CD4-positive, CD25-positive, alpha-beta regulatory T cell (primary cell): ENCODE results near the gene OR52N2. TPM values are rescaled to one million over a fixed set of nuclear protein-coding genes. Genes with fewer than 3 reads are reported as not detected.

Experiments used
- ATAC-seq, 2 donors: fragments of 150-1000 bp; cut with Tn5 transposase; one replicate each; pipeline ENCODE4 v1.10.0; 2021; ENCODE audit warnings: low read depth in 2 of 2, moderate number of reproducible peaks in 2 of 2, moderate library complexity in 1 of 2
- DNase-seq, 3 donors: peaks; one replicate each; pipeline versions ENCODE4 v3.0.0 to v3.0.0-alpha.2; 2012 to 2022; ENCODE audit warnings: mixed read lengths in 1 of 3
- H3K27ac ChIP-seq: one replicate; pipeline ENCODE4 v1.7.0; 2013; ENCODE audit warnings: mild to moderate bottlenecking, low read length; ENCODE audit not compliant: insufficient read depth, poor library complexity, severe bottlenecking
- H3K27me3 ChIP-seq: one replicate; pipeline ENCODE4 v1.7.0; 2013; ENCODE audit warnings: low read length; ENCODE audit not compliant: control insufficient read depth, insufficient read depth
- H3K36me3 ChIP-seq: one replicate; pipeline ENCODE4 v1.7.0; 2013; ENCODE audit warnings: mild to moderate bottlenecking, low read length, moderate library complexity; ENCODE audit not compliant: control insufficient read depth, insufficient read depth
- H3K4me1 ChIP-seq: 2 replicates; pipeline ENCODE4 v1.7.0; 2013; ENCODE audit warnings: mild to moderate bottlenecking, low read length; ENCODE audit not compliant: insufficient read depth, control insufficient read depth, poor library complexity, severe bottlenecking
- H3K4me3 ChIP-seq: one replicate; pipeline ENCODE4 v1.7.0; 2013; ENCODE audit warnings: low read depth, mild to moderate bottlenecking, low read length, moderate library complexity
- H3K9me3 ChIP-seq, 2 experiments: 1 replicate in 1 of 2; 2 replicates in 1 of 2; pipeline ENCODE4 v1.7.0; 2013; ENCODE audit warnings: low read length in 2 of 2, mild to moderate bottlenecking in 1 of 2, moderate library complexity in 1 of 2; ENCODE audit not compliant: control insufficient read depth in 2 of 2
- H3K27ac Mint-ChIP-seq, 3 donors: one replicate each; pipeline ENCODE4 v1.8.0; 2020 to 2022; ENCODE audit warnings: mild to moderate bottlenecking in 3 of 3, mixed read lengths in 3 of 3, moderate library complexity in 2 of 3
- H3K27me3 Mint-ChIP-seq: one replicate; pipeline ENCODE4 v1.8.0; 2022; ENCODE audit warnings: mild to moderate bottlenecking, mixed read lengths
- H3K36me3 Mint-ChIP-seq: one replicate; pipeline ENCODE4 v1.8.0; 2020; ENCODE audit warnings: mixed read lengths
- H3K4me1 Mint-ChIP-seq, 4 donors: one replicate each; pipeline ENCODE4 v1.8.0; 2020 to 2022; ENCODE audit warnings: mixed read lengths in 4 of 4, mild to moderate bottlenecking in 1 of 4
- H3K4me3 Mint-ChIP-seq, 4 donors: one replicate each; pipeline ENCODE4 v1.8.0; 2020 to 2022; ENCODE audit warnings: mild to moderate bottlenecking in 4 of 4, mixed read lengths in 4 of 4, moderate library complexity in 3 of 4
- H3K9me3 Mint-ChIP-seq, 7 donors: one replicate each; pipeline ENCODE4 v1.8.0; 2020 to 2022; ENCODE audit warnings: mixed read lengths in 7 of 7, mild to moderate bottlenecking in 3 of 7, moderate library complexity in 2 of 7
- polyA plus RNA-seq, 4 donors: library from polyadenylated mRNA; unstranded; fragments of 300-500 nt; fragmentation: Illumina TruSeq; gene quantifications; one replicate each; pipeline ENCODE4 v1.2.3, GENCODE V29; 2021
- total RNA-seq: library from RNA; stranded (reverse); gene quantifications from one replicate; pipeline ENCODE4 v1.2.3, GENCODE V29; 2022

Gene OR52N2
- total and polyA plus RNA-seq, 5 donors from 2014 or later, result not detected

DNA sequence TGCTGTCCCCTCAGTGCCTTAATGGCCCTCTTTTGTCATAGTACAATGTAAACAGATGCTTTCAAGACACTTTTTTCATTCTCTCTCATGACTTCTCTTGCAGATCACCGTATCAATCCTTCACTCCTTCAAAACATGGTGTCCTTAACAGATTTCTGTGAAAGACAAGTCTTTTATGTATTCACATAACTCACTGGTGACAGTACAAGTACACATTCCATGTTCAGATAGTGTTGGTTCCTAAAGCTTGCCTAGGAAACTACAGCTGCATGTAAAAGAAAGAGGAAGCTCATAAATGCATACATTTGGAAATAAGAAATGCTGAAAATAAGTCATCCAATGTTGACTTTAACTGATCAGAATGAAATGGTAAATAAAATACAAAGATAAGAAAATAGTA lies 38.0 kb downstream of the OR52N2 start:
- Histone ChIP-seq H3K4me1 (no peaks in the 10 kb centered on the region), H3K4me3 (no peak overlapping the region), H3K27ac (no peak overlapping the region), H3K27me3 (no peaks in the 10 kb centered on the region), H3K9me3 (no peaks in the 10 kb centered on the region), H3K36me3 (no peaks in the 10 kb centered on the region)
- no peaks in the 10 kb centered on the region for H3K4me1 Mint-ChIP-seq
- ATAC-seq (no peak), DNase-seq (no peak)
- H3K27ac Mint-ChIP-seq, result no peak overlapping the region
- H3K4me3 Mint-ChIP-seq, result no peak overlapping the region
- no peaks in the 10 kb centered on the region for H3K27me3 Mint-ChIP-seq
- H3K9me3 Mint-ChIP-seq, result no peaks in the 10 kb centered on the region
- no peaks in the 10 kb centered on the region for H3K36me3 Mint-ChIP-seq

DNA sequence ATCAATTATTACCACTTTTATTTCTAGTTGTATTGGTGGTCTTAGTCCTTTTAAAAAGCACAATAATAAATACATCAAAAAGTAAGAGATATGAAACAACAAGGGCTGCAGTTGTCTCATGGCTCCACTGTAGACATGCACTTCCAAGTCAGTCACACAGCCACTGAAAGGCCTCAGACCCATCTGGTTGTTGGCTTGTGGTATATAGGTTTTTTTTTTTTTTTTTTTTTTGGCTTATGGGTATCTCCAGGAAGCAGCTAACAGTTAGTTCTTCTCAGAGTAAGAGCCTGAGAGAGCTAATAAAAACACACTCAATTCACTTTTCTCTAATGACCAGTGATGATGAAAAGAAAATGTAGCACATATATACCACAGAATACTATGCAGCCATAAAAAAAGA lies 39.0 kb downstream of the OR52N2 start:
- Histone ChIP-seq H3K36me3 (no peaks in the 10 kb centered on the region), H3K27ac (no peak overlapping the region), H3K27me3 (no peaks in the 10 kb centered on the region), H3K9me3 (no peaks in the 10 kb centered on the region), H3K4me1 (no peaks in the 10 kb centered on the region), H3K4me3 (no peak overlapping the region)
- peaks cover 5% of the 10 kb centered on the region for H3K27me3 Mint-ChIP-seq
- no peak for DNase-seq
- no peaks in the 10 kb centered on the region for H3K36me3 Mint-ChIP-seq
- H3K4me1 Mint-ChIP-seq, result no peaks in the 10 kb centered on the region
- no peak overlapping the region for H3K27ac Mint-ChIP-seq
- H3K4me3 Mint-ChIP-seq, result no peak overlapping the region
- H3K9me3 Mint-ChIP-seq, result no peaks in the 10 kb centered on the region
- ATAC-seq, result no peak

DNA sequence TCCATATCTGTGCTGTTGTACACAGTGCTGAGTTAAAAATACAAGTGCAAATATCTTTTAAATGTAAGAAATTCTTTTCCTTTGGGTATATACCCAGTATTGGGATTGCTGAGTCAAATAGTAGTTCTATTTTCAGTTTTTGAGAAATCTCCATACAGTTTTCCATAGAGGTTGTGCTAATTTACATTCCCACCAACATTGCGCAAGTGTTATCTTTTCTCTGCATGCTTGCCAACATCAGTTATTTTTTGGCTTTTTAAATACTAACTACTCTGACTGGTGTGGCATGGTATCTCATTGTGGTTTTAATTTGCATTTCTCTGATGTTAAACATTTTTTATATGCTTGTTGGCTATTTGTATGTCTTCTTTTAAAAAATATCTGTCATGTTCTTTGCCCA lies 42.3 kb downstream of the OR52N2 start:
- no peak overlapping the region for H3K4me3 Mint-ChIP-seq
- H3K27me3 ChIP-seq, result no peaks in the 10 kb centered on the region
- no peaks in the 10 kb centered on the region for H3K36me3 ChIP-seq
- H3K4me1 ChIP-seq, result no peaks in the 10 kb centered on the region
- H3K9me3 Mint-ChIP-seq, result peaks cover 0 to 6% (median 0%) of the 10 kb centered on the region in 7 donors
- no peak overlapping the region for H3K4me3 ChIP-seq
- H3K36me3 Mint-ChIP-seq, result no peaks in the 10 kb centered on the region
- no peak for ATAC-seq
- H3K4me1 Mint-ChIP-seq, result no peaks in the 10 kb centered on the region
- H3K27me3 Mint-ChIP-seq, result peaks cover 5% of the 10 kb centered on the region
- DNase-seq, result no peak
- H3K27ac Mint-ChIP-seq, result no peak overlapping the region
- H3K9me3 ChIP-seq, result no peaks in the 10 kb centered on the region
- no peak overlapping the region for H3K27ac ChIP-seq

- Mint-ChIP-seq H3K9me3 (peaks cover 0 to 6% (median 1%) of the 10 kb centered on the region in 7 donors), H3K4me1 (no peaks in the 10 kb centered on the region), H3K27ac (peak within 1 kb of the TSS in 1 of 3 donors; percentile 45), H3K36me3 (no peaks in the 10 kb centered on the region), H3K27me3 (peaks cover 1% of the 10 kb centered on the region), H3K4me3 (no peak within 1 kb of the TSS)
- Histone ChIP-seq H3K27ac (no peak within 1 kb of the TSS), H3K9me3 (no peaks in the 10 kb centered on the region), H3K36me3 (no peaks in the 10 kb centered on the region), H3K4me1 (no peaks in the 10 kb centered on the region), H3K27me3 (no peaks in the 10 kb centered on the region), H3K4me3 (no peak within 1 kb of the TSS)
- DNase-seq, result no peak
- ATAC-seq, result no peak
Observed at GRCh38 chr11:5857590-5857989, 48.9 kb downstream of the OR52N2 start, which contains the start of gene OR52E8. Gene OR52E8 (minus strand): TSS chr11:5857690. CDS start chr11:5857690, 0 bp downstream.

GRCh38 chr11:5865826-5866225 lies 57.1 kb downstream of the OR52N2 start:
- no peak overlapping the region for H3K4me3 ChIP-seq
- H3K4me1 ChIP-seq, result no peaks in the 10 kb centered on the region
- Mint-ChIP-seq H3K27ac (no peak overlapping the region), H3K27me3 (peaks cover 5% of the 10 kb centered on the region), H3K4me3 (no peak overlapping the region), H3K9me3 (peaks cover 0 to 5% (median 0%) of the 10 kb centered on the region in 7 donors), H3K36me3 (no peaks in the 10 kb centered on the region), H3K4me1 (no peaks in the 10 kb centered on the region)
- no peaks in the 10 kb centered on the region for H3K27me3 ChIP-seq
- H3K9me3 ChIP-seq, result no peaks in the 10 kb centered on the region
- H3K27ac ChIP-seq, result no peak overlapping the region
- no peaks in the 10 kb centered on the region for H3K36me3 ChIP-seq
- DNase-seq (no peak), ATAC-seq (no peak)

Other genes starting within 250 kb of the OR52N2 start
- not detected for gene OR52B6, start 228.0 kb upstream of the OR52N2 start, total RNA-seq
- not detected for gene OR52B6, start 228.0 kb upstream of the OR52N2 start, polyA plus RNA-seq
- gene TRIM6, start 212.3 kb upstream of the OR52N2 start, total RNA-seq, result not detected
- under 1 TPM in 1 of 4 donors, not detected in 3; 0.91 TPM for gene TRIM6, start 212.3 kb upstream of the OR52N2 start, polyA plus RNA-seq
- 9.8 TPM for gene TRIM34, start 183.9 kb upstream of the OR52N2 start, total RNA-seq
- 10 to 100 TPM; 17.5 to 21.3 (median 19.5) TPM for gene TRIM34, start 183.9 kb upstream of the OR52N2 start, polyA plus RNA-seq
- gene TRIM5, start 123.8 kb upstream of the OR52N2 start, total RNA-seq, result 15.2 TPM
- 1 to 10 TPM; 6.0 to 7.7 (median 7.5) TPM for gene TRIM5, start 123.8 kb upstream of the OR52N2 start, polyA plus RNA-seq
- 378 TPM for gene TRIM22, start 119.1 kb upstream of the OR52N2 start, total RNA-seq
- gene TRIM22, start 119.1 kb upstream of the OR52N2 start, polyA plus RNA-seq, result 100 to 1,000 TPM; 233 to 336 (median 250) TPM
- not detected for gene OR56B1, start 72.5 kb upstream of the OR52N2 start, total RNA-seq
- gene OR56B1, start 72.5 kb upstream of the OR52N2 start, polyA plus RNA-seq, result under 1 TPM in 1 of 4 donors, not detected in 3; 0.09 TPM
- gene OR52N4, start 54.7 kb upstream of the OR52N2 start, total RNA-seq, result 1.6 TPM
- 1 to 10 TPM in 2 of 4 donors, under 1 TPM in 1, not detected in 1; 0.79 to 2.7 (median 1.3) TPM for gene OR52N4, start 54.7 kb upstream of the OR52N2 start, polyA plus RNA-seq
- gene OR52N5, start 25.6 kb upstream of the OR52N2 start, total RNA-seq, result not detected
- gene OR52N5, start 25.6 kb upstream of the OR52N2 start, polyA plus RNA-seq, result not detected
- not detected for gene OR52N1, start 17.7 kb upstream of the OR52N2 start, total RNA-seq
- gene OR52N1, start 17.7 kb upstream of the OR52N2 start, polyA plus RNA-seq, result not detected
- not detected for gene OR52E6, start 33.0 kb downstream of the OR52N2 start, total RNA-seq
- gene OR52E6, start 33.0 kb downstream of the OR52N2 start, polyA plus RNA-seq, result not detected
- not detected for gene OR52E8, start 48.8 kb downstream of the OR52N2 start, total RNA-seq
- gene OR52E8, start 48.8 kb downstream of the OR52N2 start, polyA plus RNA-seq, result not detected
- gene OR52E4, start 71.7 kb downstream of the OR52N2 start, total RNA-seq, result not detected
- gene OR52E4, start 71.7 kb downstream of the OR52N2 start, polyA plus RNA-seq, result not detected
- gene OR52E5, start 84.3 kb downstream of the OR52N2 start, total RNA-seq, result not detected
- gene OR52E5, start 84.3 kb downstream of the OR52N2 start, polyA plus RNA-seq, result not detected
- gene OR56A3, start 133.3 kb downstream of the OR52N2 start, total RNA-seq, result not detected
- not detected for gene OR56A3, start 133.3 kb downstream of the OR52N2 start, polyA plus RNA-seq
- gene OR56A5, start 159.6 kb downstream of the OR52N2 start, total RNA-seq, result not detected
- gene OR56A5, start 159.6 kb downstream of the OR52N2 start, polyA plus RNA-seq, result not detected
- not detected for gene OR52L1, start 178.1 kb downstream of the OR52N2 start, total RNA-seq
- gene OR52L1, start 178.1 kb downstream of the OR52N2 start, polyA plus RNA-seq, result not detected
- gene OR56A4, start 198.0 kb downstream of the OR52N2 start, total RNA-seq, result not detected
- not detected for gene OR56A4, start 198.0 kb downstream of the OR52N2 start, polyA plus RNA-seq
- not detected for gene OR56A1, start 221.8 kb downstream of the OR52N2 start, total RNA-seq
- not detected for gene OR56A1, start 221.8 kb downstream of the OR52N2 start, polyA plus RNA-seq